ENCODE results near the gene PDCL3.
A peak's percentile ranks its signal among the peaks of the same experiment; 100 is the strongest.

PDCL3 gene

GRCh38 chr2:100562613-100563406, at the start of gene PDCL3:
TSS of gene PDCL3 (plus strand) at chr2:100562993. CDS start at chr2:100563068, 75 bp downstream.
- DNase-seq: peak; percentile 96

GRCh38 chr2:100513650-100514049, 49.1 kb upstream of the PDCL3 start:
- DNase-seq: no peak

DNA sequence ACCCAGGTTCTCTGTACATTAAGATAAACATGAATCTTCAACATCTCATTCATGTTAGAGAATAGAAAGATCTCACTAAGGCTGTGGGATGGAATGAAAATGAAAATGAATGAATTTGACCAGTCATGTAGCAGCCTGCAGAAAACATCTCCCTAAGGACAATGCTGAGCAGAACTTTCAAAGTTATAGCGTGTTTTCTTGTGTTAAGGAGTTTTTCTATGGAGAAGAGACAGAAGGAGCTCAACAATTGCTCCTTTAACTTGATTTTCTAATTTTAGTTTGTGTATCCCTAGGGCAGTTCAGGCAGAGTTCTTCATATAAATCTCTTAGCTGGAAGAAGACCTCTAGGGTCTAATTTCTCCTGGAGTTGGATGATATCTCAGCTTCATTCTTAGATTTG, 45.2 kb upstream of the PDCL3 start:
- no peak for DNase-seq

DNA sequence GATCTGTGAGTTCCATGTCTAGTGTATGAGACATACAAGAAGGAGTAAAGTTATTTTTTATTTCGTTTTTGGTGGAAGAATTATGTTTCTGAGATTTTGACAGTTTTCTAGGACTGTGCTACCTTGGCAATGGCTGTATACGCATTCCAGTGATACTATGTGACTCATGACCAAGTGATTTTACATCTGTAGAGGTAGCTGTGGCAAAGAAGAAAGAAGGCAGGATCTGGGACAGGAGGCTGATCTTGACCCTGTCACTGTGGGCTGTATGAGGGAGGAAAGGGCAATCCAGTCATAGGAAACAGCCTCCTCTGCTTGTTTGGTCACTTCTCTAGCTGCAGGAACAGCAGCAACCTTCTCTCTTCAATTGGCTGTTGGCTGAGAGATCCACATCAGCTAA, 44.0 kb upstream of the PDCL3 start:
- no peak for DNase-seq

- no peak for DNase-seq
These were observed 42.6 kb upstream of the PDCL3 start for GRCh38 chr2:100520224-100520623.

GRCh38 chr2:100522430-100522829, 40.4 kb upstream of the PDCL3 start:
- DNase-seq: no peak

GRCh38 chr2:100524331-100524730, 38.5 kb upstream of the PDCL3 start:
- DNase-seq: no peak

GRCh38 chr2:100526868-100527267, 35.9 kb upstream of the PDCL3 start:
- DNase-seq: no peak

GRCh38 chr2:100527440-100528015, 35.3 kb upstream of the PDCL3 start:
- no peak for DNase-seq

DNA sequence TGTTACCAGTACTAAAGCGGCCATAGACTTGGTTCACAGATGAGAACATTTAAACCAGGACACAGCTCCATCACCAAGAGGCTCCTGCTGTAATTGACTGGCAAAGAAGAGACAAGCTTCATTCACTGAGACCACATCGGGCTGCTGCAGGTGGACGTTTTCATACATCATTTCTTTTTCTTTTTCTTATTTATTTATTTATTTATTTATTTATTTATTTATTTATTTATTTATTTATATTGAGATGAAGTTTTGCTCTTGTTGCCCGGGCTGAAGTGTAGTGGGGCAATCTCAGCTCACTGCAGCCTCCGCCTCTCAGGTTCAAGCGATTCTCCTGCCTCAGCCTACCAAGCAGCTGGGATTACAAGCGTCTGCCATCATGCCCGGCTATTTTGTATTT, 33.6 kb upstream of the PDCL3 start:
- DNase-seq: no peak

DNA sequence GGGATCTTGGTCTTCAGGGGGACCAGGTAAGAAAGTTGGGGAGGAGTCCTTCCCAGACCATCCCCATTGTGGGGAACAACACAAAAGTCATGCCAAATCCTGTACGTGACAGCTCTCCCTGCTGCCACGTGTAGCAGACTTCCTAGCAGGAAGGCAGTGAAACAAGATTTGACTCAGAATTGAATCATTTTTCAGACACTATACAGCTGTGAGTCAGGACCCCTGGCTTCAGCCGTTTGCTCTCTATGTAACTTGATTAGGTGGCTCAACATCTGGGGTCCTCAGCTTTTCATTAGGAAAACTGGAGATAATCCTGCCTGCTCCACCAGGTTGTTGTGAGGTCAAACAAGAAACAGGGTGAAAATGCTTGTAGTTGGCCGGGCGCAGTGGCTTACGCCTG, 32.9 kb upstream of the PDCL3 start:
- no peak for DNase-seq

DNA sequence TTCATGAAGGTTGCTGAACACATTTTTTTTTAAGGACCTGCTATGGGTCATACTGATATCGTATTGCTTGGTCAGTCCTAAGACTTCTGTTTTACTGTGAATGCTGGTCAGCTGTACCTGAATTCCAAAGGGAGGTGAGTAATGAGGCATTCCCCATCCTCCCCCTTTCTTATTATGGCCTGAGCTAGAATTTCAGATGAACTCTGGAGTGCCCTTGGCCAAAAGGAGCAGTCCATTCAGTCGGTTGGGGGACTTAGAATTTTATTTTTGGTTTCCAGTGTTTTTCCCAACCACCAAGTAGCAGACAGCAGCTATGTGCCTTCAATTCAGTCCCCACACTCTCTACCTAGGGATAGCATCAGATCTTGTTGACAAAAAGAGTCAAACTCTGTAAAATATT, 26.9 kb upstream of the PDCL3 start:
- no peak for DNase-seq

- DNase-seq: no peak
These were observed 24.9 kb upstream of the PDCL3 start for GRCh38 chr2:100537918-100538317.

- DNase-seq: no peak
These were observed 23.6 kb upstream of the PDCL3 start for GRCh38 chr2:100539221-100539620.

DNA sequence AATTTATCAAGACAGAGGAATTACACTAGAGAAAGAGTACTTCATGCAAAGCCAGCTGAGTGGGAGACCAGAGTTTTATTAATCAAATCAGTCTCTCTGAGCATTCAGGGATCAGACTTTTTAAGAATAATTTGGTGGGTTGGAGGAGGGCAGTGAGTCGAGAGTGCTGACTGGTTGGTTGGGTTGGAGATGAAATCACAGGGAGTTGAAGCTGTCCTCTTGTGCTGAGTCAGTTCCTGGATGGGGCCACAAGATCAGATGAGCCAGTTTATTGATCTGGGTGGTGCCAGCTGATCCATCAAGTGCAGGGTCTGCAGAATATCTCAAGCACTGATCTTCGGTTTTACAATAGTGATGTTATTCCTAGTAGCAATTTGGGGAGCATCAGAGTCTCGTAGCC, 21.4 kb upstream of the PDCL3 start:
- DNase-seq: no peak

DNA sequence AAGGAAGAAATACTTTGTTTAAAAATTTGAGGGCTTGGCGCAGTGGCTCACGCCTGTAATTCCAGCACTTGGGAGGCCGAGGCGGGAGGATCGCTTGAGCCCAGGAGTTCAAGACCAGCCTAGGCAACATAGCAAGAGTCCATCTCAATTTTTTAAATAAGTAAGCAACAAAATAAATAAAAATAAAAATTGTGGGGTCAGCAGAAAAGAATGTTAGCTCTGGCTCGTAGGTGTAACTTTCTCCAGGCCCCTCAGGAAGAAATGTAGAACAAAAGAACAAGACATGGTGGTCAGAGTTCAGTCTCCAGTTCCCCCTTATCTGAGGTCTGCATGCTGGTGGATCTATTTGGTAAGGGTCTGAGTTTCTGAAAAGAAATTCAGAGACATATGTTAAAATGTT, 20.4 kb upstream of the PDCL3 start:
- DNase-seq: no peak

DNA sequence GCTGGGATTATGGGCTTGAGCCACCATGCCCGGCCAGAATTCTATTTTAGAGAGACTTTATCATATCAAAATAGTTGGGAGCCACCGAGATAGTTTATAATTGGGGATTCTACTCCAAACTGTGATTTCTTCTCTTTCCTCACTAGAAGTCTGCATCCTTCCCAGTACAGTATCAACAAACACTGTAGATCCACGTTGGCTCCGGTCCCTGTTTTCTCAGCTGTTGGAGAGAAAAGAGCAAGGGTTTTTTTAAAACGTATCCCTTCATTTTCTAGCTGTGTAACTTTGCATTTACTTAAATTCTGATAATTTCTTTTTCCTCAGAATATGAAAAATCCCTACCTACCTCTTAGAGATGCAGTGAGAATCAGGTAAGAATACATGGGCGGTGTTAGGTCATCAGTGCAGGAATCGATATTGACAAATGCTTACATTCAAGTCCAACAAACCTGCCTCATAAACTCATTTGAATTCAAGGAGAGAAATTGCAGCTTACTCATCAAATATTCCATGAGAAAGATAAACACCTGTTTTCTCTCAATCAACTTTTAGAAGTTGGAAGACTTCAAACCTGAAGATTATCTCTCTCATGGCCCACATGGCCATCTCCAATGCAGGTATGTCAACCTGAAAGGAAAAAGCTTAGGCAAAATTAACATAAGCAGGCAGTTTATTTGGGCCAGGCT, 17.7 kb upstream of the PDCL3 start:
- DNase-seq: no peak

- no peak for DNase-seq
These were observed 16.3 kb upstream of the PDCL3 start for GRCh38 chr2:100546469-100546868.

DNA sequence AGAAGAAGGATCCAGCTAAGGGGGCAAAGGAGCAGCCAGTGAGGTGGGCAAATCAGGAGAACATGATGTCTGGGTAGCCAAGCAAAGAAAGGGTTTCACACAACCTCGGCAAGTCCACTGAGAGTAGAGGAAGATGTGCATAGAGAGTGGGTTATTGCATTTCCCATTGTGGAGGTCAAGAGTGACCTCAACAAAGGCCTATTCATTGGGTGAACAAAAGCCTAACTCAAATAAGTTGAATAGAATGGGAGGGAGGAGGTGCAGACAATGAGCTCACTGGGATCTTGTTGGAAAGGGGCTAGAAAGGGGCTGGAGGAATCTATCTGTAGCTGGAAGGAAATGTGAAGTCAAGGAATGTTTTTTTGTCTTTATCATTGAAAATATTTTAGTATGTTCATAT, 14.0 kb upstream of the PDCL3 start:
- DNase-seq: no peak

- DNase-seq: no peak
These were observed 11.5 kb upstream of the PDCL3 start for GRCh38 chr2:100551303-100551702.

- DNase-seq: peak; percentile 51
These were observed 7.9 kb upstream of the PDCL3 start for GRCh38 chr2:100554798-100555407.

- DNase-seq: no peak
These were observed 6.0 kb upstream of the PDCL3 start for GRCh38 chr2:100556746-100557145.

DNA sequence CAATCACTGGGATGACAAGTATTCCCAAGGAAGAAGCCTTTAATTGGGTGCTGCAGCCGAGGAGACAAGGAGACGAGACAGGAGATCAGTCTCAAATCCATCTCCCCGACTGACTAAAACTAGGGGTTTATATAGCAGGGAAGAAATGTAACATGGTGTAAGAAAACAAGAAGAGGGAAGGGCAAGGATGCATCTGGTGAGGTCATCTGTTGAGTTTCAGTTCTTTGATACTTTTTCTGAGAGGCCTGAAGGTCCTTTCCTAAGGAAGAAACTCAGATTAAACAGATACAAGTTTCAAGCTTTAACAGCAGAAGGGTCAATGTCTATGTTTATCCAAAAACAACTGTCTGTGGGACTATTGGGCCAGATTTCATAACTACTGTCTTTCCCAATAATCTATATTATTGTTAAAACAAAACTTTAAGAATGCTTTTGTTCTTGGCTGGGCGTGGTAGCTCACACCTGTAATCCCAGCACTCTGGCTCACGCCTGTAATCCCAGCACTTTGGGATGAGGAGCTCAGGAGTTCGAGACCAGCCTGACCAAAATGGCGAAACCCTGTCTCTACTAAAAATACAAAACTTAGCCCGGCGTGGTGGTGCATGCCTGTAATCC, 2.5 kb upstream of the PDCL3 start:
- DNase-seq: no peak

Data from activated CD4-positive, CD25-positive, alpha-beta regulatory T cell treated with anti-CD3 and anti-CD28 coated beads, Interleukin-2, amount 50 U/mL, for 72 hours (primary cell).